Measurements from ENCODE around the gene MTAP.

The MTAP gene

DNA sequence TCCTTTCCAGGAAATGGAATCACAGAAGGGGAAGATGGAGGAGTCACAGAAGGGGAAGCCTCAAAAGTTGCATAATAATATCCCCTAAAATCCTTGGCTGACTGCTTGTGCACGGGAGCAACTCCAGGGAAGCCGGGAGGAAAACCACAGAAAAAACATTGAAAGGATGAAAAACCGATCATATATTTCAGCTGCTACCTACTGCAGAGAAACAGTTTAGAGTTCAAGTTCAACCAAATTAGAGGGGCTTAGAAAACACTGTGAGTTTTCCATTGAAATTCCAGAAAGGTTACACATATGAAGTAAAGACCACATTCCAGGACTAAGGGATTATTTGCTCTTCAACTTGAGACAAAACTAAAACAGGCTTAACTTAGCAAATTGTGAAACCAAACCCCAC, 37.6 kb upstream of the MTAP start:
- Histone ChIP-seq H3K9me2 (replicated peaks; ENCODE audit: control insufficient read depth, low read length) (no peaks in the 10 kb centered on the region), H4K20me1 (ENCODE audit: control insufficient read depth, insufficient read depth, low read depth, low read length) (no peaks in the 10 kb centered on the region), H3K4me2 (ENCODE audit: low read length) (no peak overlapping the region), H3F3A (ENCODE audit: control insufficient read depth, insufficient read depth) (no peaks in the 10 kb centered on the region), H3K79me2 (ENCODE audit: control insufficient read depth, low read length) (no peaks in the 10 kb centered on the region), H3K27me3 (ENCODE audit: control insufficient read depth, low read length) (no peaks in the 10 kb centered on the region), H3K27ac (ENCODE audit: low read depth, low read length) (no peak overlapping the region), H3K36me3 (ENCODE audit: control insufficient read depth, low read length) (no peaks in the 10 kb centered on the region), H3K9me3 (ENCODE audit: control insufficient read depth, insufficient read depth, low read length) (no peaks in the 10 kb centered on the region), H3K4me3 (ENCODE audit: low read length) (no peak overlapping the region), H3K4me1 (ENCODE audit: control insufficient read depth, low read length) (no peaks in the 10 kb centered on the region)
- TF ChIP-seq EZH2phosphoT487 (IDR thresholded peaks at IDR 0.05; ENCODE audit: borderline replicate concordance, low read length) = no peak
- TF ChIP-seq, protein P1, sequence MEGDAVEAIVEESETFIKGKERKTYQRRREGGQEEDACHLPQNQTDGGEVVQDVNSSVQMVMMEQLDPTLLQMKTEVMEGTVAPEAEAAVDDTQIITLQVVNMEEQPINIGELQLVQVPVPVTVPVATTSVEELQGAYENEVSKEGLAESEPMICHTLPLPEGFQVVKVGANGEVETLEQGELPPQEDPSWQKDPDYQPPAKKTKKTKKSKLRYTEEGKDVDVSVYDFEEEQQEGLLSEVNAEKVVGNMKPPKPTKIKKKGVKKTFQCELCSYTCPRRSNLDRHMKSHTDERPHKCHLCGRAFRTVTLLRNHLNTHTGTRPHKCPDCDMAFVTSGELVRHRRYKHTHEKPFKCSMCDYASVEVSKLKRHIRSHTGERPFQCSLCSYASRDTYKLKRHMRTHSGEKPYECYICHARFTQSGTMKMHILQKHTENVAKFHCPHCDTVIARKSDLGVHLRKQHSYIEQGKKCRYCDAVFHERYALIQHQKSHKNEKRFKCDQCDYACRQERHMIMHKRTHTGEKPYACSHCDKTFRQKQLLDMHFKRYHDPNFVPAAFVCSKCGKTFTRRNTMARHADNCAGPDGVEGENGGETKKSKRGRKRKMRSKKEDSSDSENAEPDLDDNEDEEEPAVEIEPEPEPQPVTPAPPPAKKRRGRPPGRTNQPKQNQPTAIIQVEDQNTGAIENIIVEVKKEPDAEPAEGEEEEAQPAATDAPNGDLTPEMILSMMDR (IDR thresholded peaks at IDR 0.05; ENCODE audit: low read depth, low read length, poor library complexity, severe bottlenecking) = no peak

- H3K27ac ChIP-seq (ENCODE audit: low read depth, low read length) = no peak overlapping the region
- H3K4me3 ChIP-seq (ENCODE audit: low read length) = no peak overlapping the region
- no peaks in the 10 kb centered on the region for H3F3A ChIP-seq (ENCODE audit: control insufficient read depth, insufficient read depth)
- TF ChIP-seq EZH2phosphoT487 (IDR thresholded peaks at IDR 0.05; ENCODE audit: borderline replicate concordance, low read length) = no peak
- TF ChIP-seq, protein P1 (IDR thresholded peaks at IDR 0.05; ENCODE audit: low read depth, low read length, poor library complexity, severe bottlenecking) = no peak
- no peaks in the 10 kb centered on the region for H3K4me1 ChIP-seq (ENCODE audit: control insufficient read depth, low read length)
- H3K79me2 ChIP-seq (ENCODE audit: control insufficient read depth, low read length) = no peaks in the 10 kb centered on the region
- no peaks in the 10 kb centered on the region for H3K9me3 ChIP-seq (ENCODE audit: control insufficient read depth, insufficient read depth, low read length)
- no peaks in the 10 kb centered on the region for H3K27me3 ChIP-seq (ENCODE audit: control insufficient read depth, low read length)
- H4K20me1 ChIP-seq (ENCODE audit: control insufficient read depth, insufficient read depth, low read depth, low read length) = no peaks in the 10 kb centered on the region
- no peak overlapping the region for H3K4me2 ChIP-seq (ENCODE audit: low read length)
- no peaks in the 10 kb centered on the region for H3K36me3 ChIP-seq (ENCODE audit: control insufficient read depth, low read length)
- H3K9me2 ChIP-seq (replicated peaks; ENCODE audit: control insufficient read depth, low read length) = no peaks in the 10 kb centered on the region
Measured at GRCh38 chr9:21766096-21766495, 36.3 kb upstream of the MTAP start.

- Histone ChIP-seq H3K36me3 (ENCODE audit: control insufficient read depth, low read length) (no peaks in the 10 kb centered on the region), H3K9me2 (replicated peaks; ENCODE audit: control insufficient read depth, low read length) (no peaks in the 10 kb centered on the region), H3K79me2 (ENCODE audit: control insufficient read depth, low read length) (no peaks in the 10 kb centered on the region), H3K9me3 (ENCODE audit: control insufficient read depth, insufficient read depth, low read length) (no peaks in the 10 kb centered on the region), H4K20me1 (ENCODE audit: control insufficient read depth, insufficient read depth, low read depth, low read length) (no peaks in the 10 kb centered on the region), H3K4me3 (ENCODE audit: low read length) (no peak overlapping the region), H3K27me3 (ENCODE audit: control insufficient read depth, low read length) (no peaks in the 10 kb centered on the region), H3F3A (ENCODE audit: control insufficient read depth, insufficient read depth) (no peaks in the 10 kb centered on the region), H3K27ac (ENCODE audit: low read depth, low read length) (no peak overlapping the region), H3K4me1 (ENCODE audit: control insufficient read depth, low read length) (no peaks in the 10 kb centered on the region), H3K4me2 (ENCODE audit: low read length) (no peak overlapping the region)
- TF ChIP-seq, protein P1 (IDR thresholded peaks at IDR 0.05; ENCODE audit: low read depth, low read length, poor library complexity, severe bottlenecking) = no peak
- TF ChIP-seq EZH2phosphoT487 (IDR thresholded peaks at IDR 0.05; ENCODE audit: borderline replicate concordance, low read length) = no peak
Measured at GRCh38 chr9:21770871-21771560, 31.4 kb upstream of the MTAP start.

All from DOHH2 (cell line).